Loucy (cell line): ENCODE results near the gene TEAD1.

Source experiments
- H2AFZ ChIP-seq: fragments of 200-600 bp; sonication (generic); 2 replicates; pipeline ENCODE4 v1.6.0; 2016; ENCODE audit warnings: antibody characterized with exemption, mild to moderate bottlenecking, low read length, moderate library complexity
- H3F3A ChIP-seq: fragments of 200-600 bp; 2 replicates; pipeline ENCODE4 v1.6.0; 2016; ENCODE audit warnings: antibody characterized with exemption, low read depth, mild to moderate bottlenecking
- H3K27me3 ChIP-seq: fragments of 200-600 bp; sonication (generic); 2 replicates; pipeline ENCODE4 v1.6.1; 2014; ENCODE audit warnings: low read length, mild to moderate bottlenecking; ENCODE audit not compliant: insufficient read depth, poor library complexity, severe bottlenecking
- H3K36me3 ChIP-seq: fragments of 200-600 bp; sonication (generic); 2 replicates; pipeline ENCODE4 v1.6.1; 2016; ENCODE audit warnings: low read length; ENCODE audit not compliant: insufficient read depth
- H3K4me1 ChIP-seq: fragments of 200-600 bp; sonication (generic); 2 replicates; pipeline ENCODE4 v1.5.1; 2014; ENCODE audit warnings: low read length, mild to moderate bottlenecking; ENCODE audit not compliant: insufficient read depth, poor library complexity, severe bottlenecking
- H3K4me2 ChIP-seq: fragments of 200-600 bp; sonication (generic); 2 replicates; pipeline ENCODE4 v1.6.0; 2014; ENCODE audit warnings: antibody characterized with exemption, low read length, low read depth, mild to moderate bottlenecking; ENCODE audit not compliant: poor library complexity, severe bottlenecking
- H3K4me3 ChIP-seq: fragments of 200-600 bp; sonication (generic); 2 replicates; pipeline ENCODE4 v1.5.1; 2014; ENCODE audit warnings: low read length, mild to moderate bottlenecking, mixed read lengths; ENCODE audit not compliant: poor library complexity, severe bottlenecking
- H3K79me2 ChIP-seq: fragments of 200-600 bp; sonication (generic); 2 replicates; pipeline ENCODE4 v1.6.1; 2014; ENCODE audit warnings: low read length; ENCODE audit not compliant: insufficient read depth
- H3K9ac ChIP-seq: fragments of 200-600 bp; sonication (generic); 2 replicates; pipeline ENCODE4 v1.6.0; 2014; ENCODE audit warnings: mild to moderate bottlenecking, low read depth, low read length, moderate library complexity; ENCODE audit not compliant: poor library complexity, severe bottlenecking
- H3K9me2 ChIP-seq: fragments of 200-600 bp; sonication (generic); replicated peaks from 2 replicates; pipeline ENCODE4 v1.6.1; 2016; ENCODE audit warnings: low read depth, low read length, mixed read lengths
- H3K9me3 ChIP-seq: fragments of 200-600 bp; sonication (generic); 2 replicates; pipeline ENCODE4 v1.6.1; 2014; ENCODE audit warnings: mild to moderate bottlenecking, antibody characterized with exemption, low read length, low read depth; ENCODE audit not compliant: insufficient read depth
- H4K20me1 ChIP-seq: fragments of 200-600 bp; sonication (generic); 2 replicates; pipeline ENCODE4 v1.6.0; 2014; ENCODE audit warnings: antibody characterized with exemption, low read length, mild to moderate bottlenecking; ENCODE audit not compliant: insufficient read depth, poor library complexity, severe bottlenecking
- CTCF ChIP-seq: fragments of 200-600 bp; sonication (generic); conservative IDR thresholded peaks from 2 replicates; pipeline ENCODE4 v1.5.1; 2014; ENCODE audit warnings: mild to moderate bottlenecking, antibody characterized with exemption, low read length
- EZH2phosphoT487 ChIP-seq: fragments of 200-600 bp; IDR thresholded peaks from 2 replicates; pipeline ENCODE4 v1.6.1; 2018; ENCODE audit warnings: antibody characterized with exemption, mild to moderate bottlenecking, moderate library complexity, borderline replicate concordance

The TEAD1 gene

GRCh38 chr11:12897390-12897789 is 223.2 kb downstream of the TEAD1 start:
- no peaks in the 10 kb centered on the region for H3K36me3 ChIP-seq
- H3F3A ChIP-seq, result no peaks in the 10 kb centered on the region
- H3K79me2 ChIP-seq, result no peaks in the 10 kb centered on the region

GRCh38 chr11:12897867-12898266 is 223.6 kb downstream of the TEAD1 start:
- TF ChIP-seq CTCF (no peak), EZH2phosphoT487 (no peak)
- Histone ChIP-seq H3K79me2 (no peaks in the 10 kb centered on the region), H3K9me3 (no peaks in the 10 kb centered on the region), H4K20me1 (no peaks in the 10 kb centered on the region), H3K4me3 (no peak overlapping the region), H3K27me3 (no peaks in the 10 kb centered on the region), H3K4me2 (no peak overlapping the region), H2AFZ (no peak overlapping the region), H3K9ac (no peak overlapping the region), H3K9me2 (no peaks in the 10 kb centered on the region), H3F3A (no peaks in the 10 kb centered on the region), H3K36me3 (no peaks in the 10 kb centered on the region), H3K4me1 (no peaks in the 10 kb centered on the region)

More at GRCh38 chr11:12897390-12897789, 223.2 kb downstream of the TEAD1 start:
- Histone ChIP-seq H3K9me2 (no peaks in the 10 kb centered on the region), H3K4me2 (no peak overlapping the region), H3K4me3 (no peak overlapping the region), H3K27me3 (no peaks in the 10 kb centered on the region), H3K4me1 (no peaks in the 10 kb centered on the region), H3K9ac (no peak overlapping the region), H4K20me1 (no peaks in the 10 kb centered on the region), H3K9me3 (no peaks in the 10 kb centered on the region), H2AFZ (no peak overlapping the region)
- no peak for TF ChIP-seq CTCF
- TF ChIP-seq EZH2phosphoT487, result no peak

GRCh38 chr11:12900496-12900895 is 226.3 kb downstream of the TEAD1 start:
- TF ChIP-seq CTCF, result no peak
- no peak for TF ChIP-seq EZH2phosphoT487
- Histone ChIP-seq H3K79me2 (no peaks in the 10 kb centered on the region), H3K9me3 (no peaks in the 10 kb centered on the region), H3K4me1 (no peaks in the 10 kb centered on the region), H2AFZ (no peak overlapping the region), H4K20me1 (no peaks in the 10 kb centered on the region), H3K9me2 (no peaks in the 10 kb centered on the region), H3K9ac (no peak overlapping the region), H3K36me3 (no peaks in the 10 kb centered on the region), H3F3A (no peaks in the 10 kb centered on the region), H3K4me2 (no peak overlapping the region), H3K4me3 (no peak overlapping the region), H3K27me3 (no peaks in the 10 kb centered on the region)
